ENCODE results near the gene TEFM. TPM values are rescaled to one million over a fixed set of nuclear protein-coding genes. Genes with fewer than 3 reads are reported as not detected.

The TEFM gene

DNA sequence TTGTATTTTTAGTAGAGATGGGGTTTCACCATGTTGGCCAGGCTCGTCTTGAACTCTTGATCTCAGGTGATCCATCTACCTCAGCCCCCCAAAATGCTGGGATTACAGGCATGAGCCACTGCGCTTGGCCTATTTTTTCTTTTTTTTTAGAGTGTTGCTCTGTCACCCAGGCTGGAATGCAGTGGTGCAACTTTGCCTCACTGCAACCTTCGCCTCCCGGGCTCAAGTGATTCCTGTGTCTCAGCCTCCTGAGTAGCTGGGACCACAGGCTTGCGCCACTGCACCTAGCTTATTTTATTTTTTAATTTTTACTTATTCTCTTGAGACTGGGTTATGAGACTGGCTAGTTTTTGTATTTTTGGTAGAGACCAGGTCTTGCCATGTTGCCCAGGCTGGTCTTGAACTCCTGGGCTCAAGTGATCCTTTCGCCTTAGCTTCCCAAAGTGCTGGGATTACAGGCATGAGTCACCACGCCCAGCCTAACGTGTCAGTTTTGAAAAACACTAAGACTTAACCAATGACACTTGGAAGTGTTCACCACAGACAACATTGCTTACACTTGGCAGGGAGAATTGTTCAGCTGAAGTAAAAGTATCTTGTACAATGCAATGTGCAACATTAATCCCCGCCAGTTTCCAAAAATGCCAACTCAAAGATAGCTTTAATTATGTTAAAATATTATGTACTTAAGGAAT, 47.3 kb downstream of the TEFM start:
- Histone ChIP-seq H3K4me3 (ENCODE audit: low read length) (no peak overlapping the region), H3K4me2 (ENCODE audit: low read length) (no peak overlapping the region), H3K36me3 (ENCODE audit: insufficient read depth, low read length) (peaks cover 3% of the 10 kb centered on the region), H3K27me3 (ENCODE audit: control insufficient read depth, insufficient read depth, low read length) (no peaks in the 10 kb centered on the region), H3K4me1 (ENCODE audit: control insufficient read depth, insufficient read depth, low read length) (no peaks in the 10 kb centered on the region), H3K9me3 (replicated peaks; ENCODE audit: low read length) (no peaks in the 10 kb centered on the region), H3K9ac (ENCODE audit: low read depth, low read length) (no peak overlapping the region)

GRCh38 chr17:30854146-30854545, 51.9 kb downstream of the TEFM start:
- H3K27me3 ChIP-seq (ENCODE audit: control insufficient read depth, insufficient read depth, low read length), result no peaks in the 10 kb centered on the region
- H3K9me3 ChIP-seq (replicated peaks; ENCODE audit: low read length), result no peaks in the 10 kb centered on the region
- no peak overlapping the region for H3K4me2 ChIP-seq (ENCODE audit: low read length)
- no peaks in the 10 kb centered on the region for H3K4me1 ChIP-seq (ENCODE audit: control insufficient read depth, insufficient read depth, low read length)
- H3K36me3 ChIP-seq (ENCODE audit: insufficient read depth, low read length), result no peaks in the 10 kb centered on the region
- no peak overlapping the region for H3K9ac ChIP-seq (ENCODE audit: low read depth, low read length)
- H3K4me3 ChIP-seq (ENCODE audit: low read length), result no peak overlapping the region

Small RNA genes lying within 50 kb of the gene (small RNA-seq; reads per million reads assigned to genes)
- not detected for gene RNU6-298P

Measured in skeletal muscle satellite cell (primary cell).